Activated CD8-positive, alpha-beta T cell treated with anti-CD3 and anti-CD28 coated beads, Interleukin-2, amount 10 ng/mL, durations not matched to agents 7 days and 5 days (primary cell): ENCODE results near the gene USP17L28. TPM values are rescaled to one million over a fixed set of nuclear protein-coding genes. Genes with fewer than 3 reads are reported as not detected.
"Not testable (repeated sequence)": the region's sequence is repeated elsewhere in the genome, so short reads cannot be mapped to it uniquely, and the experiment has no call there.

ENCODE experiments used
- ATAC-seq: fragments of 150-1000 bp; cut with Tn5 transposase; one replicate; pipeline ENCODE4 v1.10.0; 2021; ENCODE audit warnings: moderate library complexity
- CTCF ChIA-PET: fragments of 350-600 bp; sonication (Branson Sonifier 250); formaldehyde crosslinking; loops from one replicate; lab custom pipeline; 2021; ENCODE audit warnings: antibody characterized with exemption; lab: Charles Lee
- POLR2A ChIA-PET: fragments of 350-600 bp; sonication (Branson Sonifier 250); formaldehyde crosslinking; loops from one replicate; lab custom pipeline; 2021; ENCODE audit warnings: antibody characterized with exemption; lab: Charles Lee
- DNase-seq: peaks from one replicate; pipeline ENCODE4 v3.0.0-alpha.2; 2020
- H3K27ac Mint-ChIP-seq: one replicate; pipeline ENCODE4 v1.8.0; 2021; ENCODE audit warnings: mild to moderate bottlenecking, mixed read lengths
- H3K27me3 Mint-ChIP-seq: one replicate; pipeline ENCODE4 v1.8.0; 2021; ENCODE audit warnings: low read depth, mixed read lengths
- H3K36me3 Mint-ChIP-seq: one replicate; pipeline ENCODE4 v1.8.0; 2021; ENCODE audit warnings: low read depth, mixed read lengths
- H3K4me1 Mint-ChIP-seq: one replicate; pipeline ENCODE4 v1.8.0; 2021; ENCODE audit warnings: low read depth, mixed read lengths
- H3K4me3 Mint-ChIP-seq: one replicate; pipeline ENCODE4 v1.8.0; 2021; ENCODE audit warnings: mild to moderate bottlenecking, mixed read lengths
- H3K9me3 Mint-ChIP-seq: one replicate; pipeline ENCODE4 v1.8.0; 2022; ENCODE audit warnings: mixed read lengths; ENCODE audit not compliant: insufficient read depth
- total RNA-seq, 2 experiments: library from RNA; stranded (reverse); gene quantifications; one replicate each; pipeline ENCODE4 v1.2.3, GENCODE V29; 2021

Gene USP17L28
- total RNA-seq, 2 experiments from 2014 or later, result not detected

GRCh38 chr4:9384126-9384525 lies 35.4 kb downstream of the USP17L28 start:
- H3K4me3 Mint-ChIP-seq, result no peak overlapping the region
- H3K9me3 Mint-ChIP-seq, result no peaks in the 10 kb centered on the region
- H3K27ac Mint-ChIP-seq, result no peak overlapping the region
- ATAC-seq (no peak), DNase-seq (no peak)
- peaks cover 2% of the 10 kb centered on the region for H3K4me1 Mint-ChIP-seq
- ChIA-PET POLR2A (no interaction called here), CTCF (no interaction called here)
- peaks cover 4% of the 10 kb centered on the region for H3K27me3 Mint-ChIP-seq
- H3K36me3 Mint-ChIP-seq, result no peaks in the 10 kb centered on the region

GRCh38 chr4:9389001-9389400 lies 40.3 kb downstream of the USP17L28 start:
- CTCF ChIA-PET, H3K36me3 Mint-ChIP-seq, ATAC-seq, H3K27ac Mint-ChIP-seq, POLR2A ChIA-PET, DNase-seq, H3K27me3 Mint-ChIP-seq, H3K4me3 Mint-ChIP-seq, H3K9me3 Mint-ChIP-seq, H3K4me1 Mint-ChIP-seq: not testable (repeated sequence)

Other genes with a start within 250 kb of the USP17L28 start
- gene FAM90A26, start 178.5 kb upstream of the USP17L28 start, total RNA-seq, result not detected
- gene USP17L10, start 138.2 kb upstream of the USP17L28 start, total RNA-seq, result not detected
- gene USP17L11, start 133.5 kb upstream of the USP17L28 start, total RNA-seq, result not detected
- not detected for gene USP17L12, start 128.7 kb upstream of the USP17L28 start, total RNA-seq
- not detected for gene USP17L13, start 124.0 kb upstream of the USP17L28 start, total RNA-seq
- not detected for gene USP17L15, start 114.5 kb upstream of the USP17L28 start, total RNA-seq
- not detected for gene USP17L17, start 105.0 kb upstream of the USP17L28 start, total RNA-seq
- gene USP17L18, start 100.3 kb upstream of the USP17L28 start, total RNA-seq, result not detected
- not detected for gene USP17L19, start 95.5 kb upstream of the USP17L28 start, total RNA-seq
- gene USP17L20, start 90.8 kb upstream of the USP17L28 start, total RNA-seq, result not detected
- not detected for gene USP17L21, start 86.0 kb upstream of the USP17L28 start, total RNA-seq
- not detected for gene USP17L22, start 81.3 kb upstream of the USP17L28 start, total RNA-seq
- gene USP17L24, start 23.7 kb upstream of the USP17L28 start, total RNA-seq, result not detected
- gene USP17L25, start 19.0 kb upstream of the USP17L28 start, total RNA-seq, result not detected
- gene USP17L26, start 14.2 kb upstream of the USP17L28 start, total RNA-seq, result not detected
- not detected for gene USP17L5, start 9.5 kb upstream of the USP17L28 start, total RNA-seq
- not detected for gene USP17L27, start 4.7 kb upstream of the USP17L28 start, total RNA-seq
- gene USP17L29, start 4.7 kb downstream of the USP17L28 start, total RNA-seq, result not detected
- not detected for gene USP17L30, start 14.2 kb downstream of the USP17L28 start, total RNA-seq
- gene DEFB131A, start 95.5 kb downstream of the USP17L28 start, total RNA-seq, result not detected